AG10803 (cell line): ENCODE measurements around the gene PRIMPOL.

Source experiments
- DNase-seq: peaks from one replicate; pipeline ENCODE4 v3.0.0; 2010; ENCODE audit warnings: low read depth
- H3K4me3 ChIP-seq: 2 replicates; pipeline ENCODE4 v1.5.1; 2011; ENCODE audit warnings: mild to moderate bottlenecking, low read length, control low read depth
- TF ChIP-seq, protein P1 (sequence below): conservative IDR thresholded peaks from 2 replicates; pipeline ENCODE4 v1.5.1; 2011; ENCODE audit warnings: mild to moderate bottlenecking, low read length, control low read depth, inconsistent platforms

PRIMPOL gene

DNA sequence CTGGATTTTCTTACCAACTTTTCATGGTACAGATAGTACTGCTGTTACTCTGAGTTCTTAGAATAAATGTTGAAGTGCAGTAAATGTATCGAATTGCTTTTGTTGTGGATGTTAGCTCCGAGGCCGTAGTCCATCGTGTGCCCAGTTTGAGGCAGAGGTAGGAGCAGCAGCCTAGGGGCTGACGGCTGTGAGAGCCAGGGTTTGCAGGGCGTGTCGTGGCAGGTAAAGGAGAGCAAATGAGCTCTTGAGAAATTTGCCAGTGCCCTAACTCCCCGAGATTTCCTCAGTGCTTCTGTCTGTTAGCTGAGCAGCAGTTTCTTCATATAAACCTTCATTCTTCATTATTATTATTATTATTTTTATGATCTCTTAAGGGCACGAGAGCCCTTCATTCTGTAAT, 21.6 kb downstream of the PRIMPOL start:
- no peak overlapping the region for H3K4me3 ChIP-seq
- TF ChIP-seq, protein P1, sequence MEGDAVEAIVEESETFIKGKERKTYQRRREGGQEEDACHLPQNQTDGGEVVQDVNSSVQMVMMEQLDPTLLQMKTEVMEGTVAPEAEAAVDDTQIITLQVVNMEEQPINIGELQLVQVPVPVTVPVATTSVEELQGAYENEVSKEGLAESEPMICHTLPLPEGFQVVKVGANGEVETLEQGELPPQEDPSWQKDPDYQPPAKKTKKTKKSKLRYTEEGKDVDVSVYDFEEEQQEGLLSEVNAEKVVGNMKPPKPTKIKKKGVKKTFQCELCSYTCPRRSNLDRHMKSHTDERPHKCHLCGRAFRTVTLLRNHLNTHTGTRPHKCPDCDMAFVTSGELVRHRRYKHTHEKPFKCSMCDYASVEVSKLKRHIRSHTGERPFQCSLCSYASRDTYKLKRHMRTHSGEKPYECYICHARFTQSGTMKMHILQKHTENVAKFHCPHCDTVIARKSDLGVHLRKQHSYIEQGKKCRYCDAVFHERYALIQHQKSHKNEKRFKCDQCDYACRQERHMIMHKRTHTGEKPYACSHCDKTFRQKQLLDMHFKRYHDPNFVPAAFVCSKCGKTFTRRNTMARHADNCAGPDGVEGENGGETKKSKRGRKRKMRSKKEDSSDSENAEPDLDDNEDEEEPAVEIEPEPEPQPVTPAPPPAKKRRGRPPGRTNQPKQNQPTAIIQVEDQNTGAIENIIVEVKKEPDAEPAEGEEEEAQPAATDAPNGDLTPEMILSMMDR, result no peak
- DNase-seq, result no peak

- TF ChIP-seq, protein P1, result no peak
- H3K4me3 ChIP-seq, result no peak overlapping the region
- no peak for DNase-seq
Measured at GRCh38 chr4:184672741-184673140, 23.2 kb downstream of the PRIMPOL start.

- no peak overlapping the region for H3K4me3 ChIP-seq
- TF ChIP-seq, protein P1, result no peak
- no peak for DNase-seq
Measured at GRCh38 chr4:184674011-184674410, 24.5 kb downstream of the PRIMPOL start.

DNA sequence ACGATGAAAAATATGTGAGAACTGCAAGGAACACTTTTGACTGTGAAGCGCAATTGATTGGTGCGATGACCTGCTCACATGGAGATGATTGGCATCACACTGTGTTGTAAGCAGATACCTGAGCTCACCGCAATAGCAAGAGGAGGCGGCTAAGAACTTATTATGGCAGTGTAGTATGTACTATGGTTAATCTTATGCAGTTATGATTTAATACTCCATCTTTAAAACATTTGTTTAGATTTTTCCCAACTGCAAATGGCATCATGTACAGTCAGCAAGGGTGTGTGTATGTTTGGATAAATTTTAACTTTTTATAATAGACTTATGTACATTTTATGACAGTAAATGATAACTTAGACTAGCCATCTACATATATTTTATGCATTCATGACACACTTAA, 25.5 kb downstream of the PRIMPOL start:
- DNase-seq, result no peak
- H3K4me3 ChIP-seq, result no peak overlapping the region
- TF ChIP-seq, protein P1, result no peak

- no peak overlapping the region for H3K4me3 ChIP-seq
- no peak for DNase-seq
- TF ChIP-seq, protein P1, result no peak
Measured at GRCh38 chr4:184675821-184676492, 26.4 kb downstream of the PRIMPOL start.

GRCh38 chr4:184680698-184681097, 31.2 kb downstream of the PRIMPOL start:
- DNase-seq, result no peak
- TF ChIP-seq, protein P1, result no peak
- no peak overlapping the region for H3K4me3 ChIP-seq

GRCh38 chr4:184681916-184682315, 32.4 kb downstream of the PRIMPOL start:
- no peak overlapping the region for H3K4me3 ChIP-seq
- no peak for DNase-seq
- TF ChIP-seq, protein P1, result no peak
